ENCODE data around the gene SPAAR.

DNA sequence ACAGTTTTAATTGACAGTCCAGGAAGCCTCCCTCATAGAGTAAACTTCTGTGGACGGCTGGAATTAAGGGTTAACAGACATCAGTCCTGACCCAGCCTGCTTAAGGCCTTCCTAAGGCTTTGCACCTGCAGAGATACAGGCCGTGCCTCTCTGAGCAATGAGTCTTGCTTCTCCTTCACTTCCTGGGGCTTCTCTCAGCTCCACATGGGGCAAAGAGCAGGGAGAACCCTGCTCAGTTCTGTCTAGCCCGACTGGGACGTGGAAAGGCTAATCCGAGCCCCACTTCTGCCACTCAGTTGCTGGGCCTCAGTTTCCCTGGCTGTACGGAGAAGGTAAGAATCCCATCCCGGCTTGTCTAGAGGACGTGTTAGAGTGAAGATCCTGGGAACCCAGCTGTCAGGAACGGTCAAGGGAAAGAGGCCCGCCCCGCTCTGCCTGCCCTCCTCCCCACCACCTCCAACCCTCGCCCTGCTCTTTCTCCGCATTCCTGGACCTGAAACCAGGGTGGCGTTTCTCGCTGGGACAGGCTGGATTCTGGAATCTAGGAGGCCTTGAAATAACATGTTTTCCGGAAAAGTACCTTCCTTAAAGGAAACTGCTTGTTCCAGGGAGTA lies 6.5 kb downstream of the SPAAR start:
- TF ChIP-seq, protein P1, sequence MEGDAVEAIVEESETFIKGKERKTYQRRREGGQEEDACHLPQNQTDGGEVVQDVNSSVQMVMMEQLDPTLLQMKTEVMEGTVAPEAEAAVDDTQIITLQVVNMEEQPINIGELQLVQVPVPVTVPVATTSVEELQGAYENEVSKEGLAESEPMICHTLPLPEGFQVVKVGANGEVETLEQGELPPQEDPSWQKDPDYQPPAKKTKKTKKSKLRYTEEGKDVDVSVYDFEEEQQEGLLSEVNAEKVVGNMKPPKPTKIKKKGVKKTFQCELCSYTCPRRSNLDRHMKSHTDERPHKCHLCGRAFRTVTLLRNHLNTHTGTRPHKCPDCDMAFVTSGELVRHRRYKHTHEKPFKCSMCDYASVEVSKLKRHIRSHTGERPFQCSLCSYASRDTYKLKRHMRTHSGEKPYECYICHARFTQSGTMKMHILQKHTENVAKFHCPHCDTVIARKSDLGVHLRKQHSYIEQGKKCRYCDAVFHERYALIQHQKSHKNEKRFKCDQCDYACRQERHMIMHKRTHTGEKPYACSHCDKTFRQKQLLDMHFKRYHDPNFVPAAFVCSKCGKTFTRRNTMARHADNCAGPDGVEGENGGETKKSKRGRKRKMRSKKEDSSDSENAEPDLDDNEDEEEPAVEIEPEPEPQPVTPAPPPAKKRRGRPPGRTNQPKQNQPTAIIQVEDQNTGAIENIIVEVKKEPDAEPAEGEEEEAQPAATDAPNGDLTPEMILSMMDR (IDR thresholded peaks at IDR 0.05): no peak
- no peak for TF ChIP-seq ZFX (IDR thresholded peaks at IDR 0.05; ENCODE audit: borderline replicate concordance)

Measured in 22Rv1 (cell line).